Testis (tissue), 3 donors: ENCODE data around the gene FAM124A. TPM values are rescaled to one million over a fixed set of nuclear protein-coding genes. Genes with fewer than 3 reads are reported as not detected.
"Not testable (repeated sequence)": the region's sequence is repeated elsewhere in the genome, so short reads cannot be mapped to it uniquely, and the experiment has no call there.

Experiments used
- DNase-seq: peaks from one replicate; pipeline ENCODE4 v3.0.0-alpha.2; 2019
- H3K27ac ChIP-seq, 2 donors: fragments of 200-600 bp; sonication (generic); one replicate each; pipeline ENCODE4 v1.5.1; 2019
- H3K27me3 ChIP-seq: fragments of 200-600 bp; sonication (generic); one replicate; pipeline ENCODE4 v1.5.1; 2019
- H3K36me3 ChIP-seq: fragments of 200-600 bp; sonication (generic); one replicate; pipeline ENCODE4 v1.5.1; 2017; ENCODE audit warnings: low read depth; ENCODE audit errors: missing control alignments
- H3K4me1 ChIP-seq: fragments of 200-600 bp; sonication (generic); one replicate; pipeline ENCODE4 v1.5.1; 2019
- H3K4me3 ChIP-seq, 2 donors: fragments of 200-600 bp; sonication (generic); one replicate each; pipeline ENCODE4 v1.5.1; 2017 to 2019
- H3K9me3 ChIP-seq: fragments of 200-600 bp; sonication (generic); one replicate; pipeline ENCODE4 v1.5.1; 2017
- CTCF ChIP-seq, 3 experiments: fragments of 450-650 bp in 2 of 3; fragments of 200-600 bp in 1 of 3; sonication (generic) in 1 of 3; IDR thresholded peaks; one replicate each; pipeline ENCODE4 v1.5.1; 2016 to 2019; ENCODE audit warnings: antibody characterized with exemption in 3 of 3, mild to moderate bottlenecking in 2 of 3, moderate library complexity in 1 of 3
- POLR2A ChIP-seq: fragments of 450-650 bp; IDR thresholded peaks from one replicate; pipeline ENCODE4 v1.6.1; 2017; ENCODE audit warnings: antibody characterized with exemption, mild to moderate bottlenecking, moderate library complexity
- WGBS, 2 donors: methylation state at CpG; one replicate each; pipeline ENCODE4 v1.1.5; 2018; 5-methylcytosine and 5-hydroxymethylcytosine counted together
- intact Hi-C: fragments of 100-400 bp; cut with DNase I; formaldehyde crosslinking; loops from one replicate; pipeline ENCODE4 v1.15.1; 2023; ENCODE audit warnings: low total_unique reads
- polyA plus RNA-seq: library from polyadenylated mRNA; stranded (reverse); fragments of 350-450 nt; fragmentation: Illumina TruSeq; extraction: RNeasy Lipid Tissue Mini Kit (QIAGEN cat#74804); gene quantifications from one replicate; pipeline ENCODE4 v1.2.3, GENCODE V29; 2014; ENCODE audit warnings: low read depth, low replicate concordance; ENCODE audit not compliant: insufficient read depth
- total RNA-seq, 2 donors: library from RNA; depleted of rRNA; stranded (reverse); fragments of >200 nt; gene quantifications; one replicate each; pipeline ENCODE4 v1.2.3, GENCODE V29; 2016

The FAM124A gene
- total and polyA plus RNA-seq, 3 donors from 2014 or later = 2.7 to 3.4 (median 3.0) TPM

- H3K4me1 ChIP-seq = peaks cover 3% of the 10 kb centered on the region
- 89 to 91% methylated on average over 9 to 13 of the region's 13 CpGs for WGBS, 2 donors
Measured at GRCh38 chr13:51280379-51280940, 58.3 kb downstream of the FAM124A start.

GRCh38 chr13:51282322-51282721, 60.1 kb downstream of the FAM124A start:
- TF ChIP-seq CTCF (IDR thresholded peaks at IDR 0.05) (no peak), POLR2A (no peak)
- H3K9me3 ChIP-seq = no peaks in the 10 kb centered on the region
- H3K27ac ChIP-seq = no peak overlapping the region
- H3K4me1 ChIP-seq = peaks cover 3% of the 10 kb centered on the region
- no peaks in the 10 kb centered on the region for H3K27me3 ChIP-seq
- WGBS, 2 donors = 84% methylated on average over 6 of the region's 6 CpGs
- H3K36me3 ChIP-seq = no peaks in the 10 kb centered on the region
- DNase-seq = no peak
- intact Hi-C loops = loop anchor here (10.0 kb wide), 1 partner anchor 128 kb away; no protein-coding TSS in a partner anchor
- H3K4me3 ChIP-seq = no peak overlapping the region

More at GRCh38 chr13:51280379-51280940, 58.3 kb downstream of the FAM124A start:
- TF ChIP-seq CTCF (IDR thresholded peaks at IDR 0.05) = no peak
- no peak for TF ChIP-seq POLR2A
- H3K9me3 ChIP-seq = no peaks in the 10 kb centered on the region
- H3K36me3 ChIP-seq = no peaks in the 10 kb centered on the region
- no peak overlapping the region for H3K4me3 ChIP-seq
- H3K27ac ChIP-seq = no peak overlapping the region
- H3K27me3 ChIP-seq = no peaks in the 10 kb centered on the region
- intact Hi-C loops = loop anchor here (10.0 kb wide), 1 partner anchor 126 kb away; no protein-coding TSS in a partner anchor
- DNase-seq = no peak

GRCh38 chr13:51282923-51283322, 60.7 kb downstream of the FAM124A start:
- H3K9me3 ChIP-seq, H3K36me3 ChIP-seq, H3K27me3 ChIP-seq, H3K4me3 ChIP-seq, H3K4me1 ChIP-seq, DNase-seq, H3K27ac ChIP-seq: not testable (repeated sequence)
- WGBS, 2 donors = 95 to 97% methylated on average over 5 of the region's 5 CpGs
- intact Hi-C loops = loop anchor here (10.0 kb wide), 1 partner anchor 128 kb away; no protein-coding TSS in a partner anchor

GRCh38 chr13:51283371-51283770, 61.2 kb downstream of the FAM124A start:
- TF ChIP-seq POLR2A (no peak), CTCF (IDR thresholded peaks at IDR 0.05) (no peak)
- Histone ChIP-seq H3K4me3 (no peak overlapping the region), H3K27ac (no peak overlapping the region), H3K4me1 (peaks cover 1% of the 10 kb centered on the region), H3K9me3 (no peaks in the 10 kb centered on the region), H3K36me3 (no peaks in the 10 kb centered on the region), H3K27me3 (no peaks in the 10 kb centered on the region)
- 88 to 90% methylated on average over 1 of the region's 1 CpG for WGBS, 2 donors
- DNase-seq = no peak
- intact Hi-C loops = loop anchor here (10.0 kb wide), 1 partner anchor 129 kb away; no protein-coding TSS in a partner anchor

- H3K36me3 ChIP-seq = no peaks in the 10 kb centered on the region
- H3K4me3 ChIP-seq = no peak overlapping the region
- H3K4me1 ChIP-seq = no peaks in the 10 kb centered on the region
- no peaks in the 10 kb centered on the region for H3K27me3 ChIP-seq
- DNase-seq = no peak
- intact Hi-C loops = loop anchor here (10.0 kb wide), 1 partner anchor 130 kb away; no protein-coding TSS in a partner anchor
- 93 to 97% methylated on average over 3 of the region's 3 CpGs for WGBS, 2 donors
- no peak overlapping the region for H3K27ac ChIP-seq
- no peak for TF ChIP-seq CTCF (IDR thresholded peaks at IDR 0.05)
- TF ChIP-seq POLR2A = no peak
- no peaks in the 10 kb centered on the region for H3K9me3 ChIP-seq
Measured at GRCh38 chr13:51284339-51284738, 62.1 kb downstream of the FAM124A start.
